ENCODE results near the gene TRIM14. TPM values are rescaled to one million over a fixed set of nuclear protein-coding genes. Genes with fewer than 3 reads are reported as not detected.
"Not testable (repeated sequence)": the region's sequence is repeated elsewhere in the genome, so short reads cannot be mapped to it uniquely, and the experiment has no call there.

Gene TRIM14
- total RNA-seq, 4 donors from 2014 or later, result 9.4 to 16.8 (median 10.1) TPM

DNA sequence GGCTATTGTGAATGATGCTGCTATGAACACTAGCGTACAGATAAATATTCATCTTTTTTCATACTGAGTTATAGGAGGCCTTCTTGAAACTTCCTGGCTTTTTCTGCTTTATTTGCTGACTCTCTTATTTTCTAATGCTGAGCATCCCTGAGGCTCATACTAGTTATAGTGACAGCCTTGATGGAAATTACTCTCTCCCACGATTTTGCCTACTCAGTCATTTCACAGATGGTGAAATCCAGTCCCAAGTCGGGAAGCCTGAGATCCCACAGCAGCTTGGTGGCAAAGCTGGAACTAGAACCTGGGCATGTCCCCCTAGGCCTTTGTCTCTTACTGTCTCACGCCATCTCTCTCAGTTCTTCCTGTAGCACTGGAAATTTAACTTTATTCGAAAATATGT, 40.1 kb downstream of the TRIM14 start:
- H3K4me1 ChIP-seq, result peaks cover 0 to 32% (median 7%) of the 10 kb centered on the region in 4 donors
- WGBS, 2 donors, result 86% methylated on average over 5 of the region's 5 CpGs
- TF ChIP-seq, protein P1, sequence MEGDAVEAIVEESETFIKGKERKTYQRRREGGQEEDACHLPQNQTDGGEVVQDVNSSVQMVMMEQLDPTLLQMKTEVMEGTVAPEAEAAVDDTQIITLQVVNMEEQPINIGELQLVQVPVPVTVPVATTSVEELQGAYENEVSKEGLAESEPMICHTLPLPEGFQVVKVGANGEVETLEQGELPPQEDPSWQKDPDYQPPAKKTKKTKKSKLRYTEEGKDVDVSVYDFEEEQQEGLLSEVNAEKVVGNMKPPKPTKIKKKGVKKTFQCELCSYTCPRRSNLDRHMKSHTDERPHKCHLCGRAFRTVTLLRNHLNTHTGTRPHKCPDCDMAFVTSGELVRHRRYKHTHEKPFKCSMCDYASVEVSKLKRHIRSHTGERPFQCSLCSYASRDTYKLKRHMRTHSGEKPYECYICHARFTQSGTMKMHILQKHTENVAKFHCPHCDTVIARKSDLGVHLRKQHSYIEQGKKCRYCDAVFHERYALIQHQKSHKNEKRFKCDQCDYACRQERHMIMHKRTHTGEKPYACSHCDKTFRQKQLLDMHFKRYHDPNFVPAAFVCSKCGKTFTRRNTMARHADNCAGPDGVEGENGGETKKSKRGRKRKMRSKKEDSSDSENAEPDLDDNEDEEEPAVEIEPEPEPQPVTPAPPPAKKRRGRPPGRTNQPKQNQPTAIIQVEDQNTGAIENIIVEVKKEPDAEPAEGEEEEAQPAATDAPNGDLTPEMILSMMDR (IDR thresholded peaks at IDR 0.05), result no peak
- no peak for TF ChIP-seq EP300 (IDR thresholded peaks at IDR 0.05)
- TF ChIP-seq POLR2A (IDR thresholded peaks at IDR 0.05), result no peak
- H3K27ac ChIP-seq, result no peak overlapping the region
- no peak for DNase-seq (ENCODE audit: low spot score in 2 of 2)
- peaks cover 0 to 62% (median 11%) of the 10 kb centered on the region in 3 donors for H3K36me3 ChIP-seq
- H3K9me3 ChIP-seq, result no peaks in the 10 kb centered on the region
- no peaks in the 10 kb centered on the region for H3K27me3 ChIP-seq
- H3K4me3 ChIP-seq, result no peak overlapping the region

DNA sequence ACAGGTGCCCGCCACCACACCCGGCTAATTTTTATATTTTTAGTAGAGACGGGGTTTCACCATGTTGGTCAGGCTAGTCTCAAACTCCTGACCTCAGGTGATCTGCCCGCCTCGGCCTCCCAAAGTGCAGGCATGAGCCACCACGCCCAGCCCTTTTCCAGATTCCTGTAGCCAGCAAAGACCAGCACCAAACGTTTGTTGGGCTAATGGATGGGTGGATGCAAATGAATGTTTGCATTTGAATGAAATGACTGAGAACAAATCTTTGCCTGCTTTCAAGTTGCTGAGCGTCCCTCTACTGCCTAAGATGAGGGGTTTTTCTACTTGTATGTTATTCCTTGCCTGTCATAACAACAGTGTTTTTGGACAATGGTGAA, 42.5 kb downstream of the TRIM14 start:
- H3K27me3 ChIP-seq; H3K9me3 ChIP-seq; DNase-seq (ENCODE audit: low spot score in 2 of 2); H3K4me3 ChIP-seq: not testable (repeated sequence)
- H3K27ac ChIP-seq, result peak overlapping the region in 1 of 4 donors; percentile 67
- peaks cover 0 to 48% (median 10%) of the 10 kb centered on the region in 3 donors for H3K36me3 ChIP-seq
- H3K4me1 ChIP-seq, result peaks cover 0 to 24% (median 7%) of the 10 kb centered on the region in 4 donors
- WGBS, 2 donors, result 86 to 88% methylated on average over 8 of the region's 8 CpGs

DNA sequence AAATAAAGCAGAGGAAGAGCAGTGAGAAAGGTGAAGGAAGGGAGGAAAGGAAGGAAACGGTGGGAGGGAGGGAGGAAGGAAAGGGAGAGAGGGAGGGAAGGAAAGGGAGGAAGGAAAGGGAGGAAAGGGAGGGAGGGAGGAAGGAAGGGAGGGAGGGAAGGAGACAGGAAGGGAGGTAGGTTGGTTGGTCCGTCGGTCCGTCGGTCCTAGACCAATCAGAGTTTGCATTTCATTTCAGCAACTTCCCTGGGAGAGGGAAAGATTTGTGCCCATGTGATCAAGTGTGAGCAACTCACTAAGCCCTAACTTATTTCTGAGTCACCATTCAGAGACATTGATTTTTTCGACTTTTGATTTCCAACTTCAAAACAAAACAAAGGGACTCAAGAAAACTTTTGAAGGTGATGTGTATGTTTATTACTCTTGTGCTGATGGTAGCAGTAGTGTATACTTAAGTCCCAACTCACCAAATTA, 43.7 kb downstream of the TRIM14 start:
- Histone ChIP-seq H3K4me1 (peaks cover 0 to 24% (median 7%) of the 10 kb centered on the region in 4 donors), H3K4me3 (no peak overlapping the region), H3K27ac (peak overlapping the region in 3 of 4 donors; percentile 60 to 67 (median 60)), H3K36me3 (peaks cover 0 to 44% (median 0%) of the 10 kb centered on the region in 3 donors), H3K9me3 (no peaks in the 10 kb centered on the region), H3K27me3 (no peaks in the 10 kb centered on the region)
- WGBS, 2 donors, result 37 to 44% methylated on average over 6 of the region's 6 CpGs
- peak in 1 of 2 donors; percentile 24 for DNase-seq (ENCODE audit: low spot score in 2 of 2)
- TF ChIP-seq EP300 (IDR thresholded peaks at IDR 0.05) (no peak), POLR2A (IDR thresholded peaks at IDR 0.05) (no peak)
- TF ChIP-seq, protein P1 (IDR thresholded peaks at IDR 0.05), result no peak

DNA sequence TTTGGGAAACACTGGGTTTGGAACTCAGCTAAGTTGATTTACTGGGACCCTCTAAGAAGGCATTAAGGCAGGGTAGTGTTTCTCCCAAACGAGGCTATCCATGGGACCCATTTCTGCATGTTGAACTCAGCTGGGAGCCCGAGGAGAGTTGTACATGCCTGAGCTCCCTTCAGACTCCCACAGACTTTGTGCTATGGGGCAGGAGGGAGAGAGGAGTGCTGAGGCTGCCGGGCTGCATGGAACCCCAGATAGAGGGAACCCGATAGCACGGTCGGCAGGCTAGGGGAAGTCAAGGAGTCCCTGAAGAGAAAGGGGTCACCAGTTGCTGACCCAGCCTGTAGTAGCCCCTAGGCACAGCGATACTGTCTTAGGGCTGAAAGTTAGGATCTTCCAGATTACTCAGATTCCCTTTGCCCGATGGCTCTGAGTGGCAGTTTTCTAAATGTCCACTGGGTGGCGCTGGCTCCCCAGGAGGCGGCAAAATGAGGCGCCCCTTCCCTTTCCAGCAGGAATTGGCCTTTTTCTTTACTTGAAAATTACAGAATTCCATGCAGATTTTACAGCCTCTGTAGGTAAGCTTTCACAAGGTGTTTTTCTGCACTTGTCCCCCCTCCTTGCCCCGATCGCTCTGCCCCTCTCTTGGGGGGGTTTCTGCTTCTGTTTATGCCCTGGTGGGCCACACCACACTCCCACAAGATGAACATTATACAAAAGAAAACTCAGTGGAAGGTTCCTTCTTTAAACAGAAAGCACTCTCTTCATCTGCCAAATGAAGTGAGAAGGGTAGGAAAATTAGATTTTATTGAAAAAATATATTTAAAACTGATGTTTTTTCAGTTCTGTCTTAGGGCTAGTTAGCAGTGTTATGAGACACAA, 44.7 kb downstream of the TRIM14 start:
- Histone ChIP-seq H3K27me3 (no peaks in the 10 kb centered on the region), H3K9me3 (no peaks in the 10 kb centered on the region), H3K27ac (peak overlapping the region in 3 of 4 donors; percentile 60 to 67 (median 60)), H3K4me1 (peaks cover 0 to 24% (median 7%) of the 10 kb centered on the region in 4 donors), H3K36me3 (peaks cover 0 to 37% (median 0%) of the 10 kb centered on the region in 3 donors), H3K4me3 (no peak overlapping the region)
- peak; percentile 50 to 69 for DNase-seq (ENCODE audit: low spot score in 2 of 2)
- no peak for TF ChIP-seq EP300 (IDR thresholded peaks at IDR 0.05)
- TF ChIP-seq, protein P1 (IDR thresholded peaks at IDR 0.05), result peak; percentile 83 to 97 (median 96)
- WGBS, 2 donors, result 15 to 29% methylated on average over 13 of the region's 13 CpGs

DNA sequence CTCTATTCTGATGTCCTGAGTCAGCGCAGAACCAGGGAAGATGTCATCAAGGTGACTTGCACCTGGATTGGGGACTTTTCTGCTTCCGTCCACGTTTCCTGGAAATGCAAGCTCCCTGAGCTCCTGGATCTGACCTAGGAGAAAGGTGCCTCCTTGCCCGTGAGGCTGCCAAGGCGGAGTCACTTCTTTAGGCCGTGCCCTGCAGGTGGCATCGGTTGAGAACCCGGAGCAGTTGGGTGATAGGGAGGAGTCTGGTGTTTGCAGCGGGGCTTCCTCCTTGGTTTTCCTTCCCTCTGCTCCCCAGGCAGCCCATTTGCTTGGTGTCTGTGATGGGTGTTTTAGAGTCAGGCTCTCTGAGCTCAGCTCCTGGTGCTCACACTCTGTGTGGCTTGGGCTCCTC, 47.3 kb downstream of the TRIM14 start:
- no peaks in the 10 kb centered on the region for H3K27me3 ChIP-seq
- no peak for TF ChIP-seq EP300 (IDR thresholded peaks at IDR 0.05)
- TF ChIP-seq POLR2A (IDR thresholded peaks at IDR 0.05), result no peak
- TF ChIP-seq, protein P1 (IDR thresholded peaks at IDR 0.05), result no peak
- no peak for DNase-seq (ENCODE audit: low spot score in 2 of 2)
- H3K4me1 ChIP-seq, result peaks cover 0 to 24% (median 7%) of the 10 kb centered on the region in 4 donors
- 86 to 89% methylated on average over 9 of the region's 9 CpGs for WGBS, 2 donors
- H3K9me3 ChIP-seq, result no peaks in the 10 kb centered on the region
- H3K4me3 ChIP-seq, result no peak overlapping the region
- H3K27ac ChIP-seq, result peak overlapping the region in 1 of 4 donors; percentile 37
- H3K36me3 ChIP-seq, result peaks cover 0 to 20% (median 0%) of the 10 kb centered on the region in 3 donors
